Measurements from ENCODE around the gene TAF5. TPM values are rescaled to one million over a fixed set of nuclear protein-coding genes. Genes with fewer than 3 reads are reported as not detected.

TAF5 gene
- polyA plus RNA-seq, 2 donors, result 1.3 to 1.6 TPM

DNA sequence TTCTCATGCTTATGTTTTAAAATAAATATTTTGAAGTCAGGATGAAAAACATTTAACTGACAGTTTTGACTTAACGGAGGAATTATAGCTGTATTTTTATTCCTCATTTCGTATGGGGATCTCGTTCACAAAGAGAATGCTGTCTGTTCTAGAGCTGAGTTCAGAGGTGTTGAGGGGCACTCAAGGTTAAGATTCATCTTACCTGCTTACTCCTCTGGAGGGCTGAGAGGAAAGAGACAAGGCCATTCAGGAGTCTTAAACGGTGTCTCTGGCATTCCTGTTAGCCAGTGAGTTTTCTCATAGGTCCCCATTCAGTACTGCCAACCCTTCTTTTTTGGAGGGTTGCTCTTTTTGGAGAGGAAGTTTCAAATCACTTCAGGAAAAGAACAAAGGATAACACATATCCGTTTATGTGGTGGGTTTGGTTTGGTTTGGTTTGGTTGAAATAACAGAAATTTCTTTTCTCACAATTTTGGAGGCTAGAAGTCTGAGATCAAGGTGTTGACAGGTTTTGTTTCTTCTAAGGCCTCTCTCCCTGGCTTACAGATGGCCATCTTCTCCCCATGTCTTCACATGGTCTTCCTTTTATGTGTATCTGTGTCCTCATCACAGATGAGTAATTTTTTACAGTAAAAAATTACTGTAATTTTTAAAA lies 61.3 kb downstream of the TAF5 start:
- Histone ChIP-seq H3K27ac (ENCODE audit: low read depth in 2 of 2, low read length in 1 of 2) (no peak overlapping the region), H3K9me3 (ENCODE audit: control insufficient read depth in 2 of 2, insufficient read depth in 1 of 2, low read depth in 1 of 2, low read length in 1 of 2) (no peaks in the 10 kb centered on the region), H3K4me3 (ENCODE audit: low read depth in 1 of 2, low read length in 2 of 2) (no peak overlapping the region), H3K4me1 (ENCODE audit: control insufficient read depth in 2 of 2, insufficient read depth in 2 of 2, low read length in 1 of 2) (no peaks in the 10 kb centered on the region), H3K27me3 (ENCODE audit: control insufficient read depth in 1 of 2, insufficient read depth in 2 of 2, low read length in 2 of 2) (no peaks in the 10 kb centered on the region), H3K36me3 (ENCODE audit: control insufficient read depth in 2 of 2, insufficient read depth in 2 of 2, low read length in 1 of 2) (peaks cover 15 to 30% of the 10 kb centered on the region in 2 donors)
- 60 to 63% methylated on average over 5 of the region's 5 CpGs for WGBS, 2 donors

- H3K36me3 ChIP-seq (ENCODE audit: control insufficient read depth in 2 of 2, insufficient read depth in 2 of 2, low read length in 1 of 2), result peaks cover 15 to 29% of the 10 kb centered on the region in 2 donors
- no peaks in the 10 kb centered on the region for H3K4me1 ChIP-seq (ENCODE audit: control insufficient read depth in 2 of 2, insufficient read depth in 2 of 2, low read length in 1 of 2)
- no peak overlapping the region for H3K4me3 ChIP-seq (ENCODE audit: low read depth in 1 of 2, low read length in 2 of 2)
These were observed 61.9 kb downstream of the TAF5 start for GRCh38 chr10:103429647-103430046.

DNA sequence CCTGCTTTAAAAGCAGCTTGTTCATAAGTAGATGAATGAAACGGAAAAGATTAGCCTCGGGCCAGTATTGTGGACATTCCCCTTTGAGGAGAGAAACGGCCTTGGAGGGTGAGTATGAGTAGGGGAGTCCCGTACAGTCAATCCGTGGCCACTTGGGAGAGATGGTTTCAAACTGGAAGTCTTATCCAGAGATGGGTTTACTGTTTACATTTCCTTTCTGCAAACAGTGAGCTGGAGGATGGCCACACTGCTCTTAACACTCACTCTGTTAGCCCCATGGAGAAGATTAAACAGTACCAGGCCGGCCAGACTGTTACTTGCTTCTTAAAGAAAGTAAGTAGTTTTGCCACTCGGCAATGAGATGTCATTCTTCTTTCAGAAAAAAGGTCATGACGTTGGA lies 64.1 kb downstream of the TAF5 start:
- 58 to 62% methylated on average over 8 of the region's 8 CpGs for WGBS, 2 donors
- Histone ChIP-seq H3K4me3 (ENCODE audit: low read depth in 1 of 2, low read length in 2 of 2) (no peak overlapping the region), H3K9me3 (ENCODE audit: control insufficient read depth in 2 of 2, insufficient read depth in 1 of 2, low read depth in 1 of 2, low read length in 1 of 2) (no peaks in the 10 kb centered on the region), H3K27me3 (ENCODE audit: control insufficient read depth in 1 of 2, insufficient read depth in 2 of 2, low read length in 2 of 2) (no peaks in the 10 kb centered on the region), H3K4me1 (ENCODE audit: control insufficient read depth in 2 of 2, insufficient read depth in 2 of 2, low read length in 1 of 2) (no peaks in the 10 kb centered on the region), H3K27ac (ENCODE audit: low read depth in 2 of 2, low read length in 1 of 2) (no peak overlapping the region), H3K36me3 (ENCODE audit: control insufficient read depth in 2 of 2, insufficient read depth in 2 of 2, low read length in 1 of 2) (peaks cover 19 to 34% of the 10 kb centered on the region in 2 donors)

More at GRCh38 chr10:103429647-103430046, 61.9 kb downstream of the TAF5 start:
- H3K9me3 ChIP-seq (ENCODE audit: control insufficient read depth in 2 of 2, insufficient read depth in 1 of 2, low read depth in 1 of 2, low read length in 1 of 2), result no peaks in the 10 kb centered on the region
- H3K27ac ChIP-seq (ENCODE audit: low read depth in 2 of 2, low read length in 1 of 2), result no peak overlapping the region
- H3K27me3 ChIP-seq (ENCODE audit: control insufficient read depth in 1 of 2, insufficient read depth in 2 of 2, low read length in 2 of 2), result no peaks in the 10 kb centered on the region
- 94 to 95% methylated on average over 5 of the region's 5 CpGs for WGBS, 2 donors

DNA sequence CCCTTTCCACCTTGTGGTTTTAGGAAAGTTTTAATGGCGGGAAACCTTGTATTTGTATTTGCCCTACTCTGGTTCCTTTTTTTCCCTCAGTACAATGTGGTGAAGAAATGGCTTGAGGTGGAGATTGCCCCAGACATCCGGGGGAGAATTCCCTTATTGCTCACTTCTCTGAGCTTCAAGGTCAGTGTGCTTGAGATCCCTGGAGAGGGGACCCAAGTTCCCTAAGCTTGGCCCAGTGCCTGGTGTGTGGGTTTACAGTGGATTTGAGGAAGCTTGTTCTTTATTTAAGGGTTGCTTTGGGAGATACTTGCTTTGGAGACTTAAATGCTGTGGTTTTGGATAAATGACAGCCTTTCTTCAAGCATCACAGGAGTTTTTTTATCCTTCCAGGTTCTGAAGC lies 66.1 kb downstream of the TAF5 start:
- Histone ChIP-seq H3K27ac (ENCODE audit: low read depth in 2 of 2, low read length in 1 of 2) (no peak overlapping the region), H3K9me3 (ENCODE audit: control insufficient read depth in 2 of 2, insufficient read depth in 1 of 2, low read depth in 1 of 2, low read length in 1 of 2) (no peaks in the 10 kb centered on the region), H3K4me3 (ENCODE audit: low read depth in 1 of 2, low read length in 2 of 2) (no peak overlapping the region), H3K4me1 (ENCODE audit: control insufficient read depth in 2 of 2, insufficient read depth in 2 of 2, low read length in 1 of 2) (no peaks in the 10 kb centered on the region), H3K27me3 (ENCODE audit: control insufficient read depth in 1 of 2, insufficient read depth in 2 of 2, low read length in 2 of 2) (no peaks in the 10 kb centered on the region), H3K36me3 (ENCODE audit: control insufficient read depth in 2 of 2, insufficient read depth in 2 of 2, low read length in 1 of 2) (peaks cover 19 to 38% of the 10 kb centered on the region in 2 donors)
- WGBS, 2 donors, result 70 to 80% methylated on average over 2 of the region's 2 CpGs

Other genes with a start within 250 kb of the TAF5 start
- 10 to 100 TPM; 60.6 to 75.0 TPM for gene NT5C2, start 174.7 kb upstream of the TAF5 start, polyA plus RNA-seq
- under 1 TPM in 1 of 2 donors, not detected in 1; 0.02 TPM for gene RPEL1, start 122.1 kb upstream of the TAF5 start, polyA plus RNA-seq
- under 1 TPM; 0.28 to 0.53 TPM for gene INA, start 90.8 kb upstream of the TAF5 start, polyA plus RNA-seq
- gene PCGF6, start 16.8 kb upstream of the TAF5 start, polyA plus RNA-seq, result 1 to 10 TPM; 4.2 to 4.8 TPM
- 100 to 1,000 TPM; 707 to 972 TPM for gene ATP5MK, start 28.5 kb downstream of the TAF5 start, polyA plus RNA-seq
- gene PDCD11, start 28.6 kb downstream of the TAF5 start, polyA plus RNA-seq, result 10 to 100 TPM; 12.2 to 15.5 TPM
- 1 to 10 TPM; 5.3 to 9.7 TPM for gene CALHM2, start 84.4 kb downstream of the TAF5 start, polyA plus RNA-seq
- not detected for gene CALHM1, start 90.9 kb downstream of the TAF5 start, polyA plus RNA-seq
- gene CALHM3, start 111.3 kb downstream of the TAF5 start, polyA plus RNA-seq, result not detected
- gene NEURL1, start 125.7 kb downstream of the TAF5 start, polyA plus RNA-seq, result under 1 TPM; 0.10 to 0.11 TPM

Measured in esophagus (tissue), 2 donors.